ENCODE data around the gene DIP2A.

- TF ChIP-seq CTCF (IDR thresholded peaks at IDR 0.05; ENCODE audit: low read depth, low read length) (no peak), EZH2phosphoT487 (IDR thresholded peaks at IDR 0.05; ENCODE audit: low read depth) (no peak)
Measured at GRCh38 chr21:46545363-46545762, 86.7 kb downstream of the DIP2A start.

All from OCI-LY3 (cell line).